RPMI7951 (cell line): ENCODE results near the gene NRROS. TPM values are rescaled to one million over a fixed set of nuclear protein-coding genes. Genes with fewer than 3 reads are reported as not detected.

Experiments
- DNase-seq: peaks from one replicate; pipeline ENCODE4 v3.0.0-alpha.2; 2012; ENCODE audit warnings: low read depth
- total RNA-seq: library from RNA; depleted of rRNA; stranded (reverse); fragments of >200 nt; shearing (Covaris generic); gene quantifications from 2 replicates; pipeline ENCODE4 v1.2.3, GENCODE V29; 2014; rRNA removed

NRROS gene
- total RNA-seq, 1 experiment from 2014 or later: 1.6 TPM

- DNase-seq: peak; percentile 65
Observed at GRCh38 chr3:196684548-196685407, 45.3 kb downstream of the NRROS start.

DNA sequence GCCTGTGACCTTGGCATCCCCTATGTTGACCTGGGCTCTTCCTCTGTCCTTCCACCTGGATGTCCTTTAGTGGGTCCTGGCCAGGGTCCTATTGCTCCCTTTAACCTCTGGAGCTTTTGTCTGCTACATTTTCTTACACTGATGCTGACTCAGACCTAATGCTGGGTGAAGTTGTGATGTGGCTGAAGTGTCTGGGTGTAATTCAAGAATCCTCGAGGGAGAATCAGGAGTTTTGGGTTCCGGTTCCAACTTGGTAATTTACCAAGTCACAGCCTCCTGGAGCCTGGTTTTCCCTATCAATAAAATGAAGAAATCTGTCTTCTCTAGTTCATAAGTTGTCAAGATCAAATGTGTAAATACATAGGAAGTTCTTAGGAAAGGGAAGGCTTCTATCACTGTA is 46.9 kb downstream of the NRROS start:
- no peak for DNase-seq

DNA sequence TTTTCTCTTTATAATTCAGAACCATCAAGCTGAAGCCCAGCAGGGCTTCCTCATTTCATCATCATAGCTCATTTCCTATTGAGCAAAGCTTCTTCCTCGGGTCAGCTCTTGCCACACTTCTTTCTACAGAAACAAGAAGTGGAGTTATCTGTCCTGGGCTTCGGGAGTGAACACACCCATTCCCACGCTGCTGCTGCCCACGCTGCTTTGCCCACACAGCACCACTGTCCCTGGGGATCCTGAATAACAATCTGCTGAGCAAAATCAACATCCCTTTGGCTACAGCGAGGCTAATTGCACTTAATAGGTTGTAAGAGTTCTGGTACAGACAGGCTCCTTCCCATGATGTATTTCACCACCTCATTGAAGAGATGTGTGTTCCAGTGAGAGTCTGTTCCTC is 48.9 kb downstream of the NRROS start:
- DNase-seq: no peak

GRCh38 chr3:196689941-196690660 is 50.6 kb downstream of the NRROS start:
- no peak for DNase-seq

GRCh38 chr3:196691386-196691785 is 51.9 kb downstream of the NRROS start:
- DNase-seq: no peak

- DNase-seq: peak; percentile 40
Observed at GRCh38 chr3:196694202-196694638, 54.7 kb downstream of the NRROS start.

DNA sequence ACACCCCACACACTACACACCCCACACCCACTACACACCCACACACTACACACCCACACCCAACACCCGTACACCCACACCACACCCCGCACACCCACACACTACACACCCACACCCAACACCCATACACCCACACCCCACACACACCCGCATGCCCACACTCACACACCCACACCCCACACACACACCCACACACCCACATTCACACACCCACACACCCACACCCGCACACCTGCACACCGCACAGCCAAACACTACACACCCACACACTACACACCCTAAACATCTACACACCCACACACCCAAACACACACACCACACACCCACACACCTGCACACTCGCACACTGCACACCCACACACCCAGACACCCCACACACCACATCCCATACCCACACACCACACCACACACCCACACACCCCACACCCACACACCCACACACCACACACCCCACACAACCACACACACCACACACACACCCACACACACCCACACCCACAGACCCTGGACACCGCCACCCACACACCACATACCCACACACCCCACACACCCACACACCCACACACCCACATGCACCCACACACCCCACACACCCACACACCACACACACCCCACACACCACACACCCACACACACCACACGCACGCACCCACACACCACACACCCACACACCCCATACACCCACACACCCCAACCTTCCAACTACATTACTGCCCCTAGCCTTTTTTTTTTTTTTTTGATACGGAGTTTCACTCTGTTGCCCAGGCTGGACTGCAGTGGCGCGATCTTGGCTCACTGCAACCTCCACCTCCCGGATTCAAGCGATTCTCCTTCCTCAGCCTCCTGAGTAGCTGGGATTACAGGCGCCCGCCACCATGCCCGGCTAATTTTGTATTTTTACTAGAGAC is 55.7 kb downstream of the NRROS start:
- DNase-seq: no peak

DNA sequence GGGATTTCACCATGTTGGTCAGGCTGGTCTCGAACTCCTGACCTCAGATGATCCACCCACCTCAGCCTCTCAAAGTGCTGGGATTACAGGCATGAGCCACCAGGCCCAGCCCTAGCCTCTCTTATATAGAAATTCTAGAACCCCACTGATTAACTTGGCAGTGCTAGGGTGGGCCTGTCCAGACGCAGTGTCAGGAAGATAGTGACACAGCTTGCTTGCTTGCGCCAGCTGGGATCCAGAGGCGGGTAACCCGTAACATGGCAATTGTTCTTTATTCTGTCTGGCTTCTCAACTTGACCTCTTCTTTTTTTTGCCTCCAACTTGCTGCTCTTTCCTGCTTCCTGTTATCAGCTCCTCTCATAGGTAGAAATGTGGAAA is 56.3 kb downstream of the NRROS start:
- no peak for DNase-seq

DNA sequence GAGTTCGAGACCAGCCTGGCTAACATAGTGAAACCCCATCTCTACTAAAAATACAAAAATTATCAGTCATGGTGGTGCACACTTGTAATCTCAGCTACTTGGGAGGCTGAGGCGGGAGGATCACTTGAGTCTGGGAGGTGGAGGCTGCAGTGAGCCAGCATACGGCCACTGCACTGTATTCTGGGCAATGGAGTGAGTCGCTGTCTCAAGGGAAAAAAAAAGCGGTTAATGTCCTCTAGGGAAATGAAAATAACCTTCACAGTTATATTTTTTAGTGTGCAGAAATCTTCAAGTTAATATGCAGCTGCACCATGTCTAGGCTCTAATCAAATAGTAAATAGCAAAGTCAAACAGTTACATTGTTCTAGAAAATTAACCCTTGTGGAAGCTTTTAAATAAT is 57.8 kb downstream of the NRROS start:
- no peak for DNase-seq

DNA sequence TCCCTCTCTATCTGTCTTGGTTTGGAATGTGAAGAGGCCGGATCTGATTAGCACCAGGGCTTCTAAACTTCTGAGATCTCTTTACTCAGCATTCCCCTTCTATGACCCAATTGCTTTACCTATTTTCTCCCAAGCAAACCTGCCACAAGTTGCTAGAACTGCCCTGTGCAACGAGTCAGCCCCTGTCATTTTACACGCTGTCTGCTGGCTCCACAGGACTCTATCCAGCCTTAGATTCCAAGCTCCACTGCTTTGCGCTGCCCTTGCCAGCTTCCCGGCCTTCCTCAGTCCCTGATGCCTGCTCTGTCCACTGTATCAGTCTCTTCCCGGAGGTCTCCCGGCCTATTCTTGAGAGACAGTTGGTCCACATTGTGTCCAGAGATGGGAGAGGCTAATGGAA is 60.3 kb downstream of the NRROS start:
- no peak for DNase-seq

- DNase-seq: no peak
Observed at GRCh38 chr3:196700801-196701200, 61.3 kb downstream of the NRROS start.

GRCh38 chr3:196706327-196706726 is 66.8 kb downstream of the NRROS start:
- no peak for DNase-seq

DNA sequence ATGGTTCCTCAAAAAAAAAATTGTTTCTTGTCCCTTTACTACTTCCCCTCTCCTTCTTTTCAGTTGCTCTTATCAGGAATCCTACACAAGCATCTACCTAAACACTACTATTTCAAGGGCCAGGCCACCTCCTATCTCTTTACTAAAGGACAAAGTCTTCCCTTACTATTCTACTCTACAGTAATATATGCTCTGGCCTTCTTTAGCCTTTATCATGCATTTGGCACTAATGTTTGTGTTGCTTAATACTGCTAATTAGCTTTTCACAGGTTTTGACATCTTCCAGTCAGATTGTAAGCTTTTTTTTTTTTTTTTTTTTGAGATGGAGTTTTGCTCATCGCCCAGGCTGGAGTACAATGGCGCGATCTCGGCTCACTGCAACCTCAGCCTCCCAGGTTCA is 67.2 kb downstream of the NRROS start:
- no peak for DNase-seq

DNA sequence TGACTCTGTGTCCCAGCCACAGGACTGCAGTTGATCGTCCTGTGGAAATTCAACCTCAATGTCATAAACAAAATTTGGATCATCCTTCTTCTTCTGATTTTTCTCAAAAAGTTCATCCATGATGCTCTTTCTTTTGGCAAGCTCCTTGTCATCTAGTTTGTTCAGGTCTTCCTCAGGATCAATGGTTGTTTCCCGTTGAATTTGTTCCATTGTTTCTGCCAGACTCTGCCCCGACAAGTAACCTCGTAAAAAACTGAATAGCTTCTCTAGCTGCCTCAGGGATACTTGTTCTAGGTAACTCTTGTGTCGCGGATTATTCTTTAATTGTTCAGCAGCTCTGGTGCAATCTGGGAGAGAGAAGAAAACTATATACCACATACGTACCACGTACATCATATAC is 68.1 kb downstream of the NRROS start:
- DNase-seq: no peak

DNA sequence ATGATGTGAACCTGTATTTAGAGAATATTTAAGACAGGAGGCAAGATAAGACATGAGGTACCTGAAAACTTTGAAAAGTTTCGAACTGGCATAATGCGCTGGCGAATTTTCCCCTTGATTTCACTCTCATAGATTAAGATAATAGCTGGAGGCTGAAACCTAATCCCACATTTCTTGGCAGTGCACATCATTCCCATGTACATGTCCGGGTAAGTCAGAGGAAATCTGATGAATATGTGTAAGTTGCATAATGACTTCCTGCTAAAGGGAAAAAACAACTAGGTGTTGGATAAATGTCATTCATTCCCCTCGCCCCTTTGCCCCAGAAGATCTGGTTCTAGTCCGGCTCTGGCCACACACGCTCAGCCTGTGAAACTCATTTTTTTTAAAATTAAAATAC is 69.0 kb downstream of the NRROS start:
- no peak for DNase-seq

Other genes with a start within 250 kb of the NRROS start
- gene UBXN7, start 207.3 kb upstream of the NRROS start, total RNA-seq: 10.8 and 12.3 TPM in 2 replicates
- gene RNF168, start 135.9 kb upstream of the NRROS start, total RNA-seq: 19.9 and 20.1 TPM in 2 replicates
- not detected in 2 replicates for gene SMCO1, start 124.3 kb upstream of the NRROS start, total RNA-seq
- gene WDR53, start 71.1 kb upstream of the NRROS start, total RNA-seq: 8.8 and 9.4 TPM in 2 replicates
- 16.6 and 21.7 TPM in 2 replicates for gene FBXO45, start 71.0 kb upstream of the NRROS start, total RNA-seq
- gene CEP19, start 72.6 kb downstream of the NRROS start, total RNA-seq: 9.4 and 11.2 TPM in 2 replicates
- gene PIGX, start 72.7 kb downstream of the NRROS start, total RNA-seq: 32.1 and 43.6 TPM in 2 replicates
- gene PAK2, start 100.2 kb downstream of the NRROS start, total RNA-seq: 37.7 and 45.5 TPM in 2 replicates
- gene SENP5, start 228.2 kb downstream of the NRROS start, total RNA-seq: 34.8 and 48.2 TPM in 2 replicates